ENCODE data around the gene TSKS.

Gene TSKS

DNA sequence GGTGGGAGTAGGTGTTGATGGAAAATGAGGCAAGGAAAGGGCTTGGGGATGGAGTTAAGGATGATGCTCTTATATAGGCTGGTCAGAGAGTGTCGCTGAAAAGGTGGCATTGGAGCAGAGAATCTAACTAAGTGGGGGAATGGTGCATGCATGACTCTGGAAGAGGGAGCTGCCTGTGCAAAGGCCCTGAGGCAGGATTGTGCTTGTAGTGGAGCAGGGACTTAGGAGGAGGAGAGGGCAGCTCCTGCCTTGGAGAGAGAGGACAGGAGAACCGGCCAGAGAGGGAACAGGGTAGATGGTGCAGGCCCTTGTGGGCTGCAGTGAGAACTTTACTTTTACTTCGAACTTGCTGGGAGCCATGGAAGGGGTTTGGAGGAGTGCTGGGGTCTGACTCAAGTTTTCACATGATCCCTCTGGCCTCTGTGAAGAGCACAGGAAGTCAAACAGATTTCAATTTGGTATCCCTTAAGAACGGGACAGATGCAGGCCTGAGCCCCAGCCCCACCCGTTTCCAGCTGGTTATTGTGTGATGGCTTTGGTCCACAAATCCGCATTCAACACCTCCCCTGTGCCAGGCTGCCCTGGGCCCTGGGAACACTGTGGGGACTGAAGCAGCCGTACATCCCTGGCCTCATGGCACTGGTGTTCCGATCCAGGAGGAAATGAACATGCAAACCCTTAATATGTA is 10.7 kb upstream of the TSKS start:
- Histone ChIP-seq H3K23ac (ENCODE audit: low read depth, low read length, poor library complexity) (no peak overlapping the region), H2BK120ac (ENCODE audit: low read depth, low read length) (no peak overlapping the region), H3K9me3 (replicated peaks in 1 of 2; ENCODE audit: control insufficient read depth in 2 of 2, insufficient read depth in 1 of 2, low read depth in 1 of 2, low read length in 2 of 2) (no peaks in the 10 kb centered on the region), H3K4me3 (ENCODE audit: low read length in 2 of 2) (no peak overlapping the region), H2BK12ac (ENCODE audit: low read length) (no peak overlapping the region), H2BK15ac (ENCODE audit: low read length) (no peak overlapping the region), H2AK5ac (ENCODE audit: low read depth, low read length) (no peak overlapping the region), H3K14ac (ENCODE audit: low read length) (no peak overlapping the region), H3K27ac (replicated peaks; ENCODE audit: low read length) (no peak overlapping the region), H3K9ac (ENCODE audit: low read depth, low read length, poor library complexity) (no peak overlapping the region), H4K91ac (ENCODE audit: low read depth, low read length, poor library complexity) (no peak overlapping the region), H3K36me3 (replicated peaks in 1 of 2; ENCODE audit: control insufficient read depth in 2 of 2, insufficient read depth in 2 of 2, low read length in 2 of 2) (peaks cover 4 to 32% of the 10 kb centered on the region in 2 donors), H4K8ac (ENCODE audit: low read depth, low read length) (peak overlapping the region; percentile 48), H2BK5ac (ENCODE audit: low read length) (no peak overlapping the region), H3K4ac (ENCODE audit: low read length) (no peak overlapping the region), H3K79me1 (ENCODE audit: low read depth, low read length) (peaks cover 17% of the 10 kb centered on the region), H3K27me3 (ENCODE audit: control insufficient read depth in 3 of 3, insufficient read depth in 3 of 3, low read depth in 1 of 3, low read length in 3 of 3) (no peaks in the 10 kb centered on the region), H2AFZ (ENCODE audit: low read length) (no peak overlapping the region), H3K4me1 (ENCODE audit: control insufficient read depth in 2 of 2, insufficient read depth in 1 of 2, low read depth in 1 of 2, low read length in 2 of 2) (no peaks in the 10 kb centered on the region), H3K18ac (ENCODE audit: low read length) (no peak overlapping the region), H3K4me2 (ENCODE audit: insufficient read depth, low read length, poor library complexity, severe bottlenecking) (peak overlapping the region; percentile 25)
- no CpG with 5 or more reads among the region's 8 CpGs for WGBS, 2 donors (ENCODE audit: extremely low coverage in 2 of 2, insufficient read length in 2 of 2, insufficient replicate concordance in 1 of 2)
- DNase-seq (ENCODE audit: low spot score), result no peak

DNA sequence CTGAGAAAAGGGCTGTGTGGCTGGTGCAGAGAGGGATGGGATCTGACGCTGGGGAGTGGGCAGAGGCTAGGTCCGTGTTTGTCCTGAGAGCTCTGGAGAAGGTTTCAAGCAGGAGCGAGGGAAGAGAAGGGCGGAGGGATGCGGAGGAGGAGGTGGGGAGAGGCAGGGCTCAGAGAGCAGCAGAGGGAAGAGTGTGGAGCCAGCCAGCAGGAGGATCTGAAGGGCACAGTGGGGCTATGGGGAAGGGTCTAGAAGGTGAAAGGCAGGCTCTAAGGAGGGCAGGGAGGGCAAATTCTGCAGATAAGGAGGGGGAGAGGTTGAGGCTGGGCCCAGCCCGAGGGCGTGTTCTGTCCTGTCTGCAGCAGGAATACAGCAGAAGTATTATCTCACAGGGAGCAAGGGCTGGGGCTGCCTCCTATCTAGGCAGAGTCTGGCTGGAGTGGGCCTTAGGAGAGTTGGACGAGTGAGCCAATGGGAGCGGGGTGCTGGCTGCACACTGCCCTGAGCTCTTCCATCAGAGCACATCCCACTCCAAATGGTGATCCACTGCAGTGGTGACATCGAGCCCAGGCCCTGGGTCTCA is 9.8 kb upstream of the TSKS start:
- Histone ChIP-seq H2BK12ac (ENCODE audit: low read length) (no peak overlapping the region), H3K27ac (replicated peaks; ENCODE audit: low read length) (no peak overlapping the region), H3K79me1 (ENCODE audit: low read depth, low read length) (peaks cover 18% of the 10 kb centered on the region), H3K4ac (ENCODE audit: low read length) (no peak overlapping the region), H3K27me3 (ENCODE audit: control insufficient read depth in 3 of 3, insufficient read depth in 3 of 3, low read depth in 1 of 3, low read length in 3 of 3) (no peaks in the 10 kb centered on the region), H3K36me3 (replicated peaks in 1 of 2; ENCODE audit: control insufficient read depth in 2 of 2, insufficient read depth in 2 of 2, low read length in 2 of 2) (peaks cover 2 to 37% of the 10 kb centered on the region in 2 donors), H4K8ac (ENCODE audit: low read depth, low read length) (peak overlapping the region; percentile 65), H3K18ac (ENCODE audit: low read length) (no peak overlapping the region), H3K14ac (ENCODE audit: low read length) (no peak overlapping the region), H3K4me2 (ENCODE audit: insufficient read depth, low read length, poor library complexity, severe bottlenecking) (no peak overlapping the region), H2BK15ac (ENCODE audit: low read length) (no peak overlapping the region), H3K23ac (ENCODE audit: low read depth, low read length, poor library complexity) (peak overlapping the region; percentile 3), H2BK120ac (ENCODE audit: low read depth, low read length) (no peak overlapping the region), H2AFZ (ENCODE audit: low read length) (no peak overlapping the region), H3K4me3 (ENCODE audit: low read length in 2 of 2) (peak overlapping the region in 1 of 2 donors; percentile 2), H2AK5ac (ENCODE audit: low read depth, low read length) (no peak overlapping the region), H2BK5ac (ENCODE audit: low read length) (peak overlapping the region; percentile 39), H3K9me3 (replicated peaks in 1 of 2; ENCODE audit: control insufficient read depth in 2 of 2, insufficient read depth in 1 of 2, low read depth in 1 of 2, low read length in 2 of 2) (no peaks in the 10 kb centered on the region), H4K91ac (ENCODE audit: low read depth, low read length, poor library complexity) (no peak overlapping the region), H3K4me1 (ENCODE audit: control insufficient read depth in 2 of 2, insufficient read depth in 1 of 2, low read depth in 1 of 2, low read length in 2 of 2) (peaks cover 3 to 6% of the 10 kb centered on the region in 2 donors), H3K9ac (ENCODE audit: low read depth, low read length, poor library complexity) (peak overlapping the region; percentile 60)
- WGBS, 2 donors (ENCODE audit: extremely low coverage in 2 of 2, insufficient read length in 2 of 2, insufficient replicate concordance in 1 of 2), result no CpG with 5 or more reads among the region's 10 CpGs
- DNase-seq (ENCODE audit: low spot score), result no peak

DNA sequence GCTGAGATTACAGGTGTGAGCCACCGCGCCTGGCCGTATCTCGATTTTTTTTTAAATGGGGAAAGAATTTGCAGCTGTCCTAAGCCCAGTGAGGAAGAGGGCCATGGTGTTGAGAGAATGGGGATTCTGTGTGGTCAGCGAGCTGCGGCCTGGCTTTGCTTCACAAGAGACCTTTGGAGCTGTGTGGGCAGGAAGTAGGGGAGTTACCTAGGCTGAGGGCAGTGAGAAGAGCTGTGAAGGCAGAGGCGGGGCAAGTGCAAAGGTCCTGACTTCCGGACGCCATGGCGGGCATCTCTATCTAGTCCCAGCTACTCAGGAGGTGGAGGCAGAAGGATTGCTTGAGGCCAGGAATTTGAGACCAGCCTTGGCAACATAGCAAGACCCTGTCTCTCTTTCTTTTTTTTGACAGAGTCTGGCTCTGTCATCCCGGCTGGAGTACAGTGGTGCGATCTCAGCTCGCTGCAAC is 8.6 kb upstream of the TSKS start:
- DNase-seq (ENCODE audit: low spot score), result no peak
- H3K36me3 ChIP-seq (replicated peaks in 1 of 2; ENCODE audit: control insufficient read depth in 2 of 2, insufficient read depth in 2 of 2, low read length in 2 of 2), result peaks cover 2 to 35% of the 10 kb centered on the region in 2 donors

DNA sequence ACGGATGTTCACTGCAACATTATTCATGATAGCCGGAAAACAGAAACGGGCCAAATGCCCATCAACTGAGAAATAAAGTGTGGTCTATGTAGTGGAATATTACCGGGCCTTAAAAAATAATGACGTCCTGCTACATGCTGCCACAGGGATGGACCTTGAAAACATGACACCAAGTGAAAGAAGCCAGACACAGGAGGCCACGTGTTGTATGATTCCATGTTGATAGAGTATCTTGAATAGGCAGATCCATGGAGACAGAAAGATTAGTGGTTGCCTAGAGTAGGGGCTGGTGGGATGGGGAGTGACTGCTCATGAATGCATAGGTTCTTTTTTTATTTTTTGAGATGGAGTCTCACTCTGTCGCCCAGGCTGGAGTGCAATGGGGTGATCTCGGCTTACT is 7.4 kb upstream of the TSKS start:
- H3K27ac ChIP-seq (replicated peaks; ENCODE audit: low read length), result no peak overlapping the region
- no peak overlapping the region for H3K14ac ChIP-seq (ENCODE audit: low read length)
- no peak for DNase-seq (ENCODE audit: low spot score)
- no peak overlapping the region for H3K18ac ChIP-seq (ENCODE audit: low read length)
- H3K36me3 ChIP-seq (replicated peaks in 1 of 2; ENCODE audit: control insufficient read depth in 2 of 2, insufficient read depth in 2 of 2, low read length in 2 of 2), result peaks cover 2 to 26% of the 10 kb centered on the region in 2 donors
- H2AK5ac ChIP-seq (ENCODE audit: low read depth, low read length), result no peak overlapping the region
- no peak overlapping the region for H3K4ac ChIP-seq (ENCODE audit: low read length)
- no peak overlapping the region for H3K9ac ChIP-seq (ENCODE audit: low read depth, low read length, poor library complexity)
- H2BK5ac ChIP-seq (ENCODE audit: low read length), result no peak overlapping the region
- H3K4me1 ChIP-seq (ENCODE audit: control insufficient read depth in 2 of 2, insufficient read depth in 1 of 2, low read depth in 1 of 2, low read length in 2 of 2), result peaks cover 9 to 13% of the 10 kb centered on the region in 2 donors
- H3K4me3 ChIP-seq (ENCODE audit: low read length in 2 of 2), result no peak overlapping the region
- H3K23ac ChIP-seq (ENCODE audit: low read depth, low read length, poor library complexity), result no peak overlapping the region
- peaks cover 18% of the 10 kb centered on the region for H3K79me1 ChIP-seq (ENCODE audit: low read depth, low read length)
- no peaks in the 10 kb centered on the region for H3K9me3 ChIP-seq (replicated peaks in 1 of 2; ENCODE audit: control insufficient read depth in 2 of 2, insufficient read depth in 1 of 2, low read depth in 1 of 2, low read length in 2 of 2)
- no peak overlapping the region for H2BK12ac ChIP-seq (ENCODE audit: low read length)
- no peak overlapping the region for H3K4me2 ChIP-seq (ENCODE audit: insufficient read depth, low read length, poor library complexity, severe bottlenecking)
- H2BK15ac ChIP-seq (ENCODE audit: low read length), result no peak overlapping the region
- no peak overlapping the region for H4K91ac ChIP-seq (ENCODE audit: low read depth, low read length, poor library complexity)
- H4K8ac ChIP-seq (ENCODE audit: low read depth, low read length), result no peak overlapping the region
- no CpG with 5 or more reads among the region's 8 CpGs for WGBS, 2 donors (ENCODE audit: extremely low coverage in 2 of 2, insufficient read length in 2 of 2, insufficient replicate concordance in 1 of 2)
- H2AFZ ChIP-seq (ENCODE audit: low read length), result no peak overlapping the region
- no peaks in the 10 kb centered on the region for H3K27me3 ChIP-seq (ENCODE audit: control insufficient read depth in 3 of 3, insufficient read depth in 3 of 3, low read depth in 1 of 3, low read length in 3 of 3)
- H2BK120ac ChIP-seq (ENCODE audit: low read depth, low read length), result no peak overlapping the region

More for the DNA sequence above, 8.6 kb upstream of the TSKS start:
- H2BK12ac ChIP-seq (ENCODE audit: low read length), result no peak overlapping the region
- no peak overlapping the region for H3K14ac ChIP-seq (ENCODE audit: low read length)
- H3K23ac ChIP-seq (ENCODE audit: low read depth, low read length, poor library complexity), result no peak overlapping the region
- H2BK5ac ChIP-seq (ENCODE audit: low read length), result no peak overlapping the region
- H3K18ac ChIP-seq (ENCODE audit: low read length), result no peak overlapping the region
- H3K4me3 ChIP-seq (ENCODE audit: low read length in 2 of 2), result no peak overlapping the region
- no CpG with 5 or more reads among the region's 13 CpGs for WGBS, 2 donors (ENCODE audit: extremely low coverage in 2 of 2, insufficient read length in 2 of 2, insufficient replicate concordance in 1 of 2)
- peaks cover 8 to 9% of the 10 kb centered on the region in 2 donors for H3K4me1 ChIP-seq (ENCODE audit: control insufficient read depth in 2 of 2, insufficient read depth in 1 of 2, low read depth in 1 of 2, low read length in 2 of 2)
- H3K79me1 ChIP-seq (ENCODE audit: low read depth, low read length), result peaks cover 23% of the 10 kb centered on the region
- H2BK120ac ChIP-seq (ENCODE audit: low read depth, low read length), result no peak overlapping the region
- H4K91ac ChIP-seq (ENCODE audit: low read depth, low read length, poor library complexity), result no peak overlapping the region
- H3K4ac ChIP-seq (ENCODE audit: low read length), result no peak overlapping the region
- no peak overlapping the region for H2AK5ac ChIP-seq (ENCODE audit: low read depth, low read length)
- H4K8ac ChIP-seq (ENCODE audit: low read depth, low read length), result no peak overlapping the region
- H3K27ac ChIP-seq (replicated peaks; ENCODE audit: low read length), result no peak overlapping the region
- H3K9ac ChIP-seq (ENCODE audit: low read depth, low read length, poor library complexity), result no peak overlapping the region
- no peak overlapping the region for H2AFZ ChIP-seq (ENCODE audit: low read length)
- H2BK15ac ChIP-seq (ENCODE audit: low read length), result no peak overlapping the region
- no peaks in the 10 kb centered on the region for H3K27me3 ChIP-seq (ENCODE audit: control insufficient read depth in 3 of 3, insufficient read depth in 3 of 3, low read depth in 1 of 3, low read length in 3 of 3)
- no peaks in the 10 kb centered on the region for H3K9me3 ChIP-seq (replicated peaks in 1 of 2; ENCODE audit: control insufficient read depth in 2 of 2, insufficient read depth in 1 of 2, low read depth in 1 of 2, low read length in 2 of 2)
- H3K4me2 ChIP-seq (ENCODE audit: insufficient read depth, low read length, poor library complexity, severe bottlenecking), result no peak overlapping the region
